Neural cell (in vitro differentiated cells): Measurements from ENCODE around the gene TMC1.

Source experiments
- CTCF ChIP-seq: fragments of 450-650 bp; IDR thresholded peaks from 2 replicates; pipeline ENCODE4 v1.5.1; 2014; ENCODE audit warnings: antibody characterized with exemption, mild to moderate bottlenecking, moderate library complexity; ENCODE audit not compliant: poor library complexity, severe bottlenecking
- EP300 ChIP-seq: fragments of 450-650 bp; conservative IDR thresholded peaks from 2 replicates; pipeline ENCODE4 v1.6.1; 2014; ENCODE audit warnings: antibody characterized with exemption, mild to moderate bottlenecking, moderate library complexity; ENCODE audit not compliant: poor library complexity, severe bottlenecking
- EZH2 ChIP-seq: fragments of 200-600, 300-800 bp; shearing (Covaris generic), sonication (generic); IDR thresholded peaks from 2 replicates; pipeline ENCODE4 v1.6.1; 2014; ENCODE audit warnings: antibody characterized with exemption, low read length, borderline replicate concordance, mild to moderate bottlenecking; ENCODE audit not compliant: insufficient read depth, poor library complexity, severe bottlenecking
- POLR2AphosphoS5 ChIP-seq: IDR thresholded peaks from 2 replicates; pipeline ENCODE4 v1.6.1; 2012
- TAF1 ChIP-seq: IDR thresholded peaks from 2 replicates; pipeline ENCODE4 v1.6.1; 2012; ENCODE audit warnings: low read depth

DNA sequence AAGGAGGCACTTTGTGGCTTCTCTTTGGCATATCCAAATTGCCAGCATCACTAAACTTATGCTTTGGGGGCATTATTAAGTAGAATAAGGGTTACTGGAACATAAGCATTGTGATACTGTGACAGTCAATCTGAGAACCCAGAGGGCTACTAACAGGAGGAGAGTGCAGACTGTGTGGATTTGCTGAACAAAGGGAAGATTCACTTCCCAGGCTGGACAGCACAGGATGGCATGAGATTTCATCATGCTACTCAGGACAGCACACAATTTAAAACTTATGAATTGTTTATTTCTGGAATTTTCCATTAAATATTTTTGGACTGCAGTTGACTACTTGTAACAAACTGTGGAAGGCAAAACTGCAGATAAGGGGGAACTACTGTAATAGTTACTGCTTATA is 212.5 kb downstream of the TMC1 start:
- no peak for TF ChIP-seq EP300
- no peak for TF ChIP-seq CTCF
- no peak for TF ChIP-seq EZH2
- TF ChIP-seq POLR2AphosphoS5: no peak
- no peak for TF ChIP-seq TAF1
